Mesodermal cell (in vitro differentiated cells): Measurements from ENCODE around the gene CNTFR.

Experiments used
- H3K27ac ChIP-seq: 2 replicates; pipeline ENCODE4 v1.7.0; 2013; ENCODE audit warnings: mild to moderate bottlenecking, low read depth, low read length, moderate library complexity; ENCODE audit not compliant: severe bottlenecking
- H3K36me3 ChIP-seq: 2 replicates; pipeline ENCODE4 v1.7.1; 2013; ENCODE audit warnings: mild to moderate bottlenecking, low read length, moderate library complexity; ENCODE audit not compliant: control insufficient read depth, insufficient read depth
- H3K4me1 ChIP-seq: one replicate; pipeline ENCODE4 v1.7.1; 2013; ENCODE audit warnings: mild to moderate bottlenecking, low read length; ENCODE audit not compliant: insufficient read depth, control insufficient read depth, poor library complexity, severe bottlenecking
- H3K4me3 ChIP-seq: 2 replicates; pipeline ENCODE4 v1.7.0; 2013; ENCODE audit warnings: low read length, control low read depth, mild to moderate bottlenecking; ENCODE audit not compliant: insufficient read depth, poor library complexity, severe bottlenecking; ENCODE audit errors: extremely low read depth
- H3K9me3 ChIP-seq: 2 replicates; pipeline ENCODE4 v1.7.1; 2013; ENCODE audit warnings: mild to moderate bottlenecking, low read length, moderate library complexity; ENCODE audit not compliant: control insufficient read depth
- WGBS, 2 experiments: methylation state at CpG; one replicate each; pipeline ENCODE4 v1.1.5; 2013; ENCODE audit warnings: missing lambda C conversion rate in 2 of 2; ENCODE audit not compliant: insufficient coverage in 2 of 2; 5-methylcytosine and 5-hydroxymethylcytosine counted together

The CNTFR gene

DNA sequence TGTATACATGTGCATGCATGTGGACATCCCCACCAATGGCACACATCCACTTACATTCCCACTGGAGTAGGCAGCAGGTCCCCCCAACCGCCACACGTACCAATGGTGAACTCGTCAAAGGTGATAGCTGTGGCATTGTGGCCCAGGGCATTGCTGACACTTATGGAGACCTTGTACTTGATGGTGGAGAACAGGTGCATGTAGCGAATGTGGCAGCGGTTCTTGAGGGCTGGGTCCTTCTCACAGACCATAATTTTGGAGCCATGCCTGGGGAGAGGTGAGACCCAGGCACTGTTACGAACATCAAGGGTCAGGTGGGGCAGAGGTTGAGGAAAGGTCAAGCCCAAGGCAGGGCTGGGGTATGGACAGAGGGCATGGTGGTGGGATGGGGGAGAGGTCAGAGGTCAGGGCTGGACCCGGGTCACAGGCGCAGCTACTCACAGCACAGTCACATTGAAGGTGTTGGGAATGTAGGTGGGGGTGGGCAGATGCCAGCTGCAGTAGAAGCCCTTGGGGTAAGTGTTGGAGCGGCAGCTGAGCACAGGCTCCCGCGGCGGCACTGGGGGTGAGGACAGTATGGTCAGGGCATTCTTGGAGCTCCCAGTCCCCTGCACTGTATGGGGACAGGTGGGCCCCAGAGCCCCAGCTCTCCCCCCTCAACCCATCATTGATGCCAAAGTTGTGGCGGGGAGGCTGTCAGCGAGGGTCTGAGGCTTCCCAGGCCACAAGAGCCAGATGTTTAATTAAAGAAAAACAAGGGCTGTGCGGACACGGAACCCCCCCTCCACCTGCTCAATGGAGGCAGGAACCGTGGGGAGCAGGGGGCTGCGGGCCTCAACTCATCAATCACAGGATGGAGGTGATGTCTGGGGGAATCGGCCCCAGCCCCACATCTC lies 31.9 kb downstream of the CNTFR start:
- WGBS, 2 experiments: 95% methylated on average over 9 to 12 of the region's 19 CpGs
- Histone ChIP-seq H3K4me3 (no peak overlapping the region), H3K27ac (no peak overlapping the region), H3K36me3 (peaks cover 10% of the 10 kb centered on the region), H3K4me1 (peaks cover 24% of the 10 kb centered on the region), H3K9me3 (no peaks in the 10 kb centered on the region)

DNA sequence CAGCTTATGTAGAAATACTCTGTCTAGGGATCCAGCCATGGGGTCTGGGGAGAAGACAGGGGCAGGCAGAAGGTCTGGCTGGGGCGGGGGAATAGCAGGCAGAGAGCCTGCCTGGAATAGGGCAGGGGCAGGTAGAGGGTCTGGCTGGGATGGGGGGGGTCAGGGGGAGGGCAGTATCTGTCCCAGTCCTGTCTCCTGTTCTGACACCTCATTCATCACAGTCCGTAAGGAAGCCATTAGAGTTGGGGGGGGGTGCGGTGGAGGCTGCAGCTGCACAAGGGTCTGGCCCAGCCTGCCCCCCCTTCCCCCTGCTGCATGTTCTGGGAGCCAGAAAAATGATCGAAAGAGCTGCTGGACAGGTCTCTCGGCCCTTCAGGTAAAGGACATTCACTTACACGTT lies 32.6 kb downstream of the CNTFR start:
- Histone ChIP-seq H3K4me3 (no peak overlapping the region), H3K4me1 (peaks cover 24% of the 10 kb centered on the region), H3K27ac (no peak overlapping the region), H3K36me3 (peaks cover 11% of the 10 kb centered on the region), H3K9me3 (no peaks in the 10 kb centered on the region)
- WGBS, 2 experiments: 80 to 92% methylated on average over 2 of the region's 6 CpGs

DNA sequence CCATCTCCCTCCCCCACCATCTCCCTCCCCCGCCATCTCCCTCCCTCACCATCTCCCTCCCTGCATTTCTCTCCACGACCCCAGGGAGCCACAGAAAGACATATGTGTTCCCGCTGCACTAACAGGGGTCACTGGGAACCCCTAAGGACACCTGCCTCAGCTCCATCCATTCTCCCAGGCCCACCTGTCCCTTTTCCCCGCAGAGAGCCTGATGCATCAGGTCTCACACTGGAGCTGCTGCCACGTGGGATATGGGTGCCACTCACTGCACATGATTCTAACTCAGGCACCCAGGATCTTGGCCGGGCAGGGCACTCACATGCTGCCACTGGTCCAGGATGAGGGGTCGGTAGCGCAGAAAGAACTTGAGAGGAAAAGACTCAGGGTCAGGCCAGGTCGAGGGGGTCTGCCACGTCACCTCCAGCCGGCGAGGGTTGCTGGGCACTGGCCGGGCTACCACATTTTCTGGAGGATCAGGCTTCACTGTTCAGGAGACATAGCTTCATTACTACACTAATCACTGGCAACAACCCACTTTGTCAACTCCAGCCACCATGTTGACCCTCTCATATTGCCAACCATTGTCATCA lies 33.5 kb downstream of the CNTFR start:
- Histone ChIP-seq H3K27ac (no peak overlapping the region), H3K9me3 (no peaks in the 10 kb centered on the region), H3K36me3 (peaks cover 11% of the 10 kb centered on the region), H3K4me3 (no peak overlapping the region), H3K4me1 (peaks cover 23% of the 10 kb centered on the region)
- 95 to 98% methylated on average over 11 of the region's 13 CpGs for WGBS, 2 experiments

DNA sequence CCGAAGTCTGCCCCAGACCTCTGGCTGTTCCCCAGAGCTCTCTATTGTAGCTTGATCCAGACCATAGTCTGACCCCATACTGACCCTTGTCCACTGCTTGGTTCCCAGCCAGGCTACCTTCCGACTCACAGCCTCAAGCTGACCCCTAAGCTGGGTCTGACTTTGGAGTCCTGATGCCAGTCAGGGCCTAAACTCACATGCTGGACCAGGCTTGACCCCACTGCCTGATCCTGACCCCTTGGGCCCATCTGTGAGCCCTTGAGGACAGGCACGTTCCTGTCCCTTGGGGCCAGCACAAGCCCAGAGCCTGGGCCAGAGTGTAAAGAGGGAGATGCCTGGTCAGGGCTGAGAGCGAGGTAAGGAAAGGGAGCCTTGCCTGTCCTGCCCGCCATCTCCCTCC lies 34.0 kb downstream of the CNTFR start:
- WGBS, 2 experiments: 96 to 100% methylated on average over 2 of the region's 5 CpGs
- no peaks in the 10 kb centered on the region for H3K9me3 ChIP-seq
- peaks cover 11% of the 10 kb centered on the region for H3K36me3 ChIP-seq
- no peak overlapping the region for H3K27ac ChIP-seq
- H3K4me3 ChIP-seq: no peak overlapping the region
- peaks cover 18% of the 10 kb centered on the region for H3K4me1 ChIP-seq

DNA sequence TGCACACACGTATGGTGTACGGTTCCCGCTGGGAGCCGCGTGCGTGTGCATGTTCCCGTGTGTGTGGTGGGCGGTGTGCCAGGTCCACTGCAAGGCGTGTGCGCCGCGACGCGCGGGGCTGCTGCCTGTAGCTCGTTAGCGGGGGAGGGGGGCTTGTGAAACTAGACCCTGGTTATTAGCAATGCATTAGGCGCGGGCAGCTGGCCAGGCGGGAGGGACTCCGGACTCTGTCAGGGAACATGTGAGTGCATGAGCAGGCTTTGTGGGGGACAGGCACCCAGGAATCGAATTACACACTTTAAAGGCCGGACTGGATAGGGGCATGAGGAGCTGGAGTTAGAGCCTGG lies 34.5 kb downstream of the CNTFR start:
- Histone ChIP-seq H3K9me3 (no peaks in the 10 kb centered on the region), H3K36me3 (peaks cover 11% of the 10 kb centered on the region), H3K4me1 (peaks cover 14% of the 10 kb centered on the region), H3K27ac (no peak overlapping the region), H3K4me3 (no peak overlapping the region)
- 87 to 93% methylated on average over 19 to 23 of the region's 23 CpGs for WGBS, 2 experiments

DNA sequence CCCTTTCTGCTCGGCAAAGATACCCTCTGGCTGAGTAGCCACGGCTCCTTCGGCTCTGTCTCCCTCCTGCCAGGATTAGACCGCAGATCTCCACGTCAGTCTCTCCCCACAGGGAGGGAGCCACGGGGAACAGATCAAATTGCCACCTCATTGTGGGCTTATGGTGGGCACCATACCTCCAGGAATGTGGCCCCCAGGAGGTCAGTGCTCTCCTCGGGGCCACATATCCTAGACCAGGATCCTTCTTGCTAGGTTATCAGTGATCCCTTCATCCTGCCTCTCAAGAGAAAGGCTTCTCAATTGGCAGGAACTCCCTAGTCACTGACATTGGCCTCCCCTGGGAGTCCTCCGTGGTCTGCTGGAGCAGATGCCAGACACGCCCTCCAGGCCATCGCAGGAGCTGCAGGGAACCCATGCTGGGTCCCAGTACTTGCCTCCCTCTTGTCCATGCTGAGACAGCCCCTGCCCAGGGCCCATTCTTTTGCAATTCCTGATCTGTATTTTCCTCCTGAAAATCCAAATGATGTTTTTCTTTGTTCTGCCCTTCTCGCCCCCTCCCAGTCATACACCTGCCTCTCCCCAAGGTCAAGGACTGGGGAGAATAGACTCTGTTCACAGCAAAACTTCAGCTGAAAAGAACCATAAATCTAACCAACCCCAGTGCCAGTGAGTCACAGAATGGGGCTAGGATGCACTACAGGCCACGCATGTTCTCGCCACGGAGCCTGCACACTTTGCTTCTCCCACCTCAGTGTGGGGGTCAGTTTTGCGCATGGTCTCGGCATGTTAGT lies 35.1 kb downstream of the CNTFR start:
- Histone ChIP-seq H3K36me3 (peaks cover 11% of the 10 kb centered on the region), H3K4me3 (no peak overlapping the region), H3K27ac (no peak overlapping the region), H3K4me1 (peaks cover 8% of the 10 kb centered on the region), H3K9me3 (no peaks in the 10 kb centered on the region)
- WGBS, 2 experiments: 79 to 85% methylated on average over 14 to 16 of the region's 16 CpGs

DNA sequence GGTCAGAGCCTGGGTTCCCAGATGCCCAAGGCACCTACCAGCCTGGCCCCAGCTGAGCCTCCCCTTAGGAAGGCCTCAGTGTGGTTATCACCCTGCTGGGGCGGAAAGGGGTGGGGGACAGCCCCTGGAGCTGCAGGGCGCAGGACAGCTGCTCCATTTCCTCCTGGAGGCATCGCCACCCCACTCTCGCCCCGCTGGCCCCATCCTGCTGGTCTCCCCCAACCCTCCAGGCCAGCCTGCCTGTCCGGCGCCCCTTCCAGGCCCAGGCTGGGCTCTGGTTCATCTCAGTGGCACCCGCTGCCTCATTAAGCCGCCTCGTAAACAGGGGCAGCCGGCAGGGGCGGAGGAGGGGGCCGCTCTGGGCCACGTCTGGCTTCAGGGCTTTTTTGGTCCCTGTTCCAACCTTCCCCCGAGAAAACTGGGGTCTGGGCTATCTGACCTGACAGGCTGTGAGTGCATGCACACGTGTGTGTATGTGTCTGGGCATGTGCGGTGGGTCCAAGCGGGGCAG lies 36.0 kb downstream of the CNTFR start:
- Histone ChIP-seq H3K4me1 (no peaks in the 10 kb centered on the region), H3K4me3 (no peak overlapping the region), H3K36me3 (peaks cover 11% of the 10 kb centered on the region), H3K9me3 (no peaks in the 10 kb centered on the region), H3K27ac (no peak overlapping the region)
- WGBS, 2 experiments: 85 to 90% methylated on average over 16 to 17 of the region's 18 CpGs

DNA sequence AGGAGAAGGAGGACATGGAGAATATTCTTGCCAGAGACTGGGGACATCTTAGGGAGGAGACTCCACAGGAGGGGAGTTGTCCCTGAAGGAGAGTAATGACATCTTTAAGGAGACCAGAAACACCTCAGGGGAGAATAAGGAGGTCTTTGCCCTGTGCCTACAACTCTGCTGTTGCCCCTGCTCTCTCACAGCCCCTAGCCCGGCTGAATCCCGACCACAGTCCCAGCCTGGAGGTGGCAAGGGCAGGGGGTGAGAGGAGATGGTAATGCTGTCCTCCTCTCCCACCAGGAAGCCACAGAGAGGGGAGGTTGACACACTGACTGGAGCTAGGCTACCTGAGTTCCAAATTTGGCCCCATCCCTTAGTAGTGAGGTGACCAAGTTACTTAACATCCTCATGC lies 36.5 kb downstream of the CNTFR start:
- H3K4me1 ChIP-seq: no peaks in the 10 kb centered on the region
- no peak overlapping the region for H3K4me3 ChIP-seq
- no peaks in the 10 kb centered on the region for H3K9me3 ChIP-seq
- H3K36me3 ChIP-seq: peaks cover 11% of the 10 kb centered on the region
- H3K27ac ChIP-seq: no peak overlapping the region
- WGBS, 2 experiments: 85% methylated on average over 2 of the region's 2 CpGs; no CpG with 5 or more reads in 1 of the 2 experiments

DNA sequence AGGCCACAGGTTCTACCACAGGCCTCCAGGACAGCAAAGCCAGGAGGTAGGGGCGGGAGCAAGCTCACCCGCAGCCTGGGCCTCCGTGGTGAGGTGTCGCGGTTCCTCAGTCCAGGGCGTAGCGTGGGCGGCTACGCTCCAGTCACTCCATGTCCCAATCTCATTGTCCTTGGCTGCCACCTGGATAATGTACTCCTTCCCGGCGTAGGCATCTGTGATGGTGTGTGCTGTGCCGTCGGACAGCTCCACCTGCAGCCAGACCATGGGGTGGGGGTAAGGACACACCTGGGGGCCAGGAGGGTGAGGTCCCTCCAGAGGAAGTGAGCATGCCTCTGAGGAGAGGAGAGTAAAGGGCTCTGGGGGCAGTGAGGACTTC lies 36.9 kb downstream of the CNTFR start:
- H3K36me3 ChIP-seq: peaks cover 10% of the 10 kb centered on the region
- H3K27ac ChIP-seq: no peak overlapping the region
- H3K9me3 ChIP-seq: no peaks in the 10 kb centered on the region
- no peak overlapping the region for H3K4me3 ChIP-seq
- WGBS, 2 experiments: 96 to 99% methylated on average over 11 to 13 of the region's 13 CpGs
- no peaks in the 10 kb centered on the region for H3K4me1 ChIP-seq

DNA sequence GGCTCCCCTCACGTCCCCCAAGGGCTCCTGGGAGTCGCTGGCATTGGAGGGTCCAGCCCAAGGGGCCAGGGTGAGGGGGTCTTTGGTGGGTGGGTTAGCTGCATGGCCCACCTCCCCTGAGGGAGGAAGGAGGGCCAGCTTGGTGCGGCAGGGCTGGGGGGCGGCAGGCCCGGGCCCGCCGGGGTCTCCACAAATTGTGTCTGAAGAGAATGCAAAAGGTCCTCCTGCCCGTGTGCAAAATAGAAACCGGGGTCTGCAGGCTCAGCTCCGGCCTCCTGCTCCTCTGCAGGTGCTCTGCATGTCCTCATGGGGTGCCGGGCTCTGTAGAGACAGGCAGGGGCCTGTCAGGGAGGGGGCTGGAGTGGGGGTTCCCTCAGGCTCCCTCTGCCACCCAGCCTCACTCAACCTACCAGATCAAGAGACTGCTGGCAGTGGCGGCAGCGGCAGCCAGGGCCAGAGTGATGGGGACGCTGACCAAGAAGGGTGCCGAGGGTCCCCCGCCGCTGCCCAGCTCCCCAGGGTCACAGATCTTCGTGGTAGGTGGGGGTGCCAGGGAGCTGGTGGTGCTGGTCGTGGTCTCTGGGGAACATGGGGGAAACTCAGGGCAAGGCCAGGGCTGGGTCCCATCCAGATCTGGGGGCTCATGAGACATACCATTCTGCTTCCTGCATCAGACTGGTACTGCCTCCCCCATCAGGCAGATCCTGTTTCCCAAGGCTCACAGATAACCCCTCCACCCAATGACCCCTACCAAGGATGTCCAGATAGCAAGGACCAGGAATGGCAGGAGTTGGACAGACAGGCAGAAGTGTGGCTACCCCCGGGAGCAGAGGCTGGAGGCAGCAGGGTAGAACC lies 37.5 kb downstream of the CNTFR start:
- WGBS, 2 experiments: 95 to 97% methylated on average over 14 to 16 of the region's 20 CpGs
- H3K9me3 ChIP-seq: no peaks in the 10 kb centered on the region
- no peaks in the 10 kb centered on the region for H3K4me1 ChIP-seq
- H3K27ac ChIP-seq: no peak overlapping the region
- no peak overlapping the region for H3K4me3 ChIP-seq
- H3K36me3 ChIP-seq: peaks cover 4% of the 10 kb centered on the region
